Kidney epithelial cell (primary cell): ENCODE results near the gene C1QC. TPM values are rescaled to one million over a fixed set of nuclear protein-coding genes. Genes with fewer than 3 reads are reported as not detected.

Experiments
- DNase-seq: peaks from one replicate; pipeline ENCODE4 v3.0.0-alpha.2; 2010; ENCODE audit warnings: low read depth
- H3K27me3 ChIP-seq: 2 replicates; pipeline ENCODE4 v1.6.0; 2011; ENCODE audit warnings: low read length; ENCODE audit not compliant: control insufficient read depth, insufficient read depth
- H3K36me3 ChIP-seq: 2 replicates; pipeline ENCODE4 v1.5.1; 2011; ENCODE audit warnings: low read length; ENCODE audit not compliant: control insufficient read depth, insufficient read depth
- H3K4me3 ChIP-seq: 2 replicates; pipeline ENCODE4 v1.5.1; 2011; ENCODE audit warnings: low read depth, mild to moderate bottlenecking, control low read depth, low read length
- CTCF ChIP-seq: IDR thresholded peaks from 2 replicates; pipeline ENCODE4 v1.5.1; 2011; ENCODE audit warnings: mild to moderate bottlenecking, moderate library complexity, low read length, control low read depth, inconsistent platforms; ENCODE audit not compliant: insufficient read depth, poor library complexity, severe bottlenecking
- total RNA-seq: library from RNA; depleted of rRNA; stranded (reverse); fragments of >200 nt; gene quantifications from 2 replicates; pipeline ENCODE4 v1.2.3, GENCODE V29; 2015

C1QC gene
- total RNA-seq, 1 donor from 2014 or later = 0.58 TPM

DNA sequence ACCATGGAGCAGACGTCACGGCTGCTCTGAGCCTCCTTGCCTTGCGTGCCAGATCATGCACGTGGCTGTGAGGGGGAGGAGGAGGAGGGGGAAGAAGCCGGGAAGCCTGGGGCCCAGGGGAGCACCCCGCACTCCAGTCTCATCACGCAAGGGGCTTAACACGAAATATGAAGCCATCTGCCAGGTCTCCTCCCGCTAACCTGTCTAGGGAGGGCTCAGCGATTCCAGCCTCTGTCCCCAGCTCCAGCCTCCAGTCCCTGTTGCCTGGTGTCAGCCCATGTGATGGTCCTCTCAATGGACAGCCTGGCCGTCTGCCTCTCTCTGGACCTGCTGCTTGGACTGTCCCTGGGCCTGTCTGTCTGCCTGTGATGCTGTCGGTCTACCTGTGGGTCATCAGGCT, 29.5 kb upstream of the C1QC start:
- DNase-seq = no peak
- no peaks in the 10 kb centered on the region for H3K36me3 ChIP-seq
- peaks cover 61% of the 10 kb centered on the region for H3K27me3 ChIP-seq
- TF ChIP-seq CTCF = no peak
- no peak overlapping the region for H3K4me3 ChIP-seq

GRCh38 chr1:22615886-22616285, 27.5 kb upstream of the C1QC start:
- Histone ChIP-seq H3K36me3 (no peaks in the 10 kb centered on the region), H3K27me3 (peaks cover 68% of the 10 kb centered on the region), H3K4me3 (no peak overlapping the region)
- no peak for TF ChIP-seq CTCF
- no peak for DNase-seq

DNA sequence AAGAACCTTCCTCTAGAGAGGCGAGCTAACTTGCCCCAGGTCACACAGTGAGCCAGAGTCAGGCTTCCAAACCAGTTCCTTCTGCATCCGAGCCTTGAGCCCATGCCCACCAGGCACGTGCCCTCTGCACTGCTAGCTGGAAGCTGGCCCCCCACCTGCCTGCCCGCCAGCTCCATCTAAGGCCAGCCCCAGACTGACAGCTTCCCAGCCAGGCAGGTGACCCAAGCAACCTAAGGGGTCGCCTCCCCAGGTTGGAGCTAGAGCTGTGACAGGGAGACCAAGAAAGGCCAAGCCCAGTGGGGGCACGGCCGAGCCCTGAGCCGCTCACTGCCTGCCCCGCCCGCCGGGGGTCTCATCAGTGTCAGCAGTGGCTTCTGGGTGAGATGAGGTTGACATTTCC, 26.9 kb upstream of the C1QC start:
- Histone ChIP-seq H3K36me3 (no peaks in the 10 kb centered on the region), H3K27me3 (peaks cover 68% of the 10 kb centered on the region), H3K4me3 (no peak overlapping the region)
- no peak for DNase-seq
- TF ChIP-seq CTCF = no peak

GRCh38 chr1:22618056-22618455, 25.4 kb upstream of the C1QC start:
- no peak overlapping the region for H3K4me3 ChIP-seq
- no peaks in the 10 kb centered on the region for H3K36me3 ChIP-seq
- H3K27me3 ChIP-seq = peaks cover 64% of the 10 kb centered on the region
- TF ChIP-seq CTCF = no peak
- no peak for DNase-seq

GRCh38 chr1:22619252-22619651, 24.2 kb upstream of the C1QC start:
- H3K4me3 ChIP-seq = no peak overlapping the region
- TF ChIP-seq CTCF = no peak
- no peak for DNase-seq
- H3K27me3 ChIP-seq = peaks cover 53% of the 10 kb centered on the region
- H3K36me3 ChIP-seq = no peaks in the 10 kb centered on the region

DNA sequence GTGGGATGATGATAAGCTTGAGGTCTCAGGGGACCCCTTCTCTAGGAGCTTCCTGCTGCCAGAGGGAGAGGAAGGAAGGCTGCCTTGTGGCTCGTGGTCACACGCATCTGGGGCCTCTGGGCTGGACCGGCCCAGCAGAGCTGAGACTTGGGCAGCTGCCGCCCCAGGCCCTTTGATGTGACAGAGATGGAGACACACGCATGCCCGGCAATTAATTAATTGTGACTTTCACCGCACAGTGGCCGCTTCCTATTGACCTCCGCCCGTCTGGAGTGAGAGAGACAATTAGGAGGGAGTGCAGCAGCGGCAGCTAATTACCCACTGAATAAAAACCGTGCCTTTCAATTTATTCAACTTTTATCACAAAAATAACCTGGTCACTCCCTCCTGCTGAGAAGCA, 23.6 kb upstream of the C1QC start:
- Histone ChIP-seq H3K27me3 (peaks cover 50% of the 10 kb centered on the region), H3K4me3 (no peak overlapping the region), H3K36me3 (no peaks in the 10 kb centered on the region)
- DNase-seq = no peak
- no peak for TF ChIP-seq CTCF
